GM12872 (cell line): ENCODE measurements around the gene BAG2.

Experiments
- CTCF ChIP-seq: IDR thresholded peaks from 3 replicates; pipeline ENCODE4 v1.5.1; 2011; ENCODE audit warnings: low read depth, mild to moderate bottlenecking, low read length, moderate library complexity; ENCODE audit not compliant: insufficient read depth

Gene BAG2

DNA sequence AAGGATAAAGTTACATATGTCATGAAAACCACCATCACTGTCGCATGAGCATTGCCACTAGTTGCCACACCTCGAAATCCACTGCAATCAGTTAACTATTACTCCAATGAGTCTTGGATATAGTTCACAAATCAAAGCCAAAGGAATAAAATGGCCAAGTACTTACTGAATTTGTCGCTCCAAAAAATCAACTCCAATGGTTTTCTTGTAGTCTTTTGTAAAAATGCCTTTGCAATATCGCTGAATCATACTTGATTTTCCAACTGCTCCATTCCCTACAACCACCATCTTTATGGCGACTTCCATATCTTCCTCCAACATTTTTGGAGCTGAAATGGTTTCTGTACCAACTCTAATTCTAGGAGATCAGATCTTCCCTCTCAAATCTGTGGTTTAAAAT, 37.9 kb downstream of the BAG2 start:
- no peak for TF ChIP-seq CTCF

DNA sequence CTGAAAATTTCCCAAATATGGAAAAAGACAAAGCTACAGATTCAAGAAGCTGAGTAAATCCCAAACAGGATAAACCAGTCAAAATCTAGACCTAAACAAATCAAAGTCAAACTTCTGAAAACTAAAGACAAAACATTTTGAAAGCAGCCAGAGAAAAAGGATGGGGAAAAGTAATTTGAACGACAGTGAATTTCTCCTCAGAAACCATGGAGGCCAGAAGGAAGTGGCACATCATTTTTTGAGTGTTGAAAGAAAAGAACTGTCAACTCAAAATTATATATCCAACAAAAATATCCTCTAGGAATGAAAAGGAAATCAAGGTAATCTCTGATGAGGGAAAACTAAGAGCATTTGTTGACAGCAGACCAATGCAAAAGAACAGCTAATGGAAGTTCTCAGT, 43.1 kb downstream of the BAG2 start:
- TF ChIP-seq CTCF: no peak

DNA sequence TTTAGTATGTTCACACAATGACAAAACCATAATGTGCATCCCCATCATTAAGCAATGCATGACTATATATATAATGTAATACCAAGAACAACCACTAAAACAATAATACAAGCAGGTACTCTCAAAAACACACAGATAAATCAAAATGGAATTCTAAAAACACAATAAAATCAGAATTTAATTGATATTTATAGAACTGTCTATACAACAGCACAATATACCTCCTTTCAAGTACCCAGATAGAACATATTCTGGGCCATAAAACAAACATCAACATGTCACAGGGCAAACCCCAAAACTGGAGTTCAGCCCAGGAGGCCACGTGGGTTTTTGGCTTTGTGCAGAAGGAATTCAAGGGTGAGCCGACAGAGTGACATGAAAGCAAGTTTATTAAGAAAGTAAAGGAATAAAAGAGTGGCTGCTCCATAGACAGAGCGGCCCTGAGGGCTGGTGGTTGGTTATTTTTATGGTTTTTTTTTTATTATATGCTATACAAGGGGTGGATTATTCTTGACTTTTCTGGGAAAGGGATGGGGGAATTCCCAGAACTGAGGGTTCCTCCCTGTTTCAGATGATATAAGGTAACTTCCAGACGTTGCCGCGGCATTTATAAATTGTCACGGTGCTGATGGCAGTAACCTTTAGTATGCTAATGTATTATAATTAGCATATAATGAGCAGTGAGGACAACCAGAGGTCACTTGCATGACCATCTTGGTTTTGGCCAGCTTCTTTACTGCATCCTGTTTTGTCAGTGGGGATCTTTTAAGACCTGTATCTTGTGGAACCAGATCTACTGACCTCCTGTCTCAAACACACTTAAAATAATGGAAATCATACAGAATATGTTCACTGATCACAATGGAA, 44.3 kb downstream of the BAG2 start:
- TF ChIP-seq CTCF: no peak

- no peak for TF ChIP-seq CTCF
Observed at GRCh38 chr6:57217270-57217669, 45.1 kb downstream of the BAG2 start.

DNA sequence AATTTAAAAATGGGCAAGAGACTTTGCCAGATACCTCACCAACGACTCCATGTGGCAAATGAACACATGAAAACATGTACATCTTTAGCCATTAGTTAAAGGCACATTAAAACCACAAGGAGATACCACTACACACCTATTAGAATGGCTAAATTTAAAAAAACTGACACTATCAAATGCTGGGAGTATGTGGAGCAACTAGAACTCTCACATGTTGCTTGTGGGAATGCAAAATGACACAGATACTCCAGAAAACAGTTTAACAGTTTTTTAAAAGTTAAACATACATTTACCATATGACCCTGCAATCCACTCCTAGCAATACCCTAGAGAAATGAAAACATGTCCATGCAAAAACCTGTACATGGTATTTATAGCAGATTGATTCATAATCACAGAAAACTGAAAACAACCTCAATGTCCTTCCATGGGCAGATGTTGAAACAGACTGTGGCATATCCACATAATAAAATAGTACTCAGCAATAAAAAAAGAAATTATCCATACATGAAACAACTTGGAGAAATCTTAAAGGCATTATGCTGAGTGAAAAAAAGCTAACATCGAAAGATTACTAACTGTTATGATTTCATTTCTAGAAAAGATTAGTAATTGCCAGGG, 48.1 kb downstream of the BAG2 start:
- no peak for TF ChIP-seq CTCF

GRCh38 chr6:57221191-57221935, 49.2 kb downstream of the BAG2 start:
- TF ChIP-seq CTCF: peak; percentile 46
